HT1080 (cell line): ENCODE measurements around the gene COASY. TPM values are rescaled to one million over a fixed set of nuclear protein-coding genes. Genes with fewer than 3 reads are reported as not detected.
A peak's percentile ranks its signal among the peaks of the same experiment; 100 is the strongest.

Source experiments
- DNase-seq: peaks from one replicate; pipeline ENCODE4 v3.0.0-alpha.2; 2015; ENCODE audit warnings: low read depth
- total RNA-seq: library from RNA; depleted of rRNA; stranded (reverse); fragments of >200 nt; shearing (Covaris generic); gene quantifications from 2 replicates; pipeline ENCODE4 v1.2.3, GENCODE V29; 2014

COASY gene
- total RNA-seq, 1 experiment from 2014 or later, result 56.2 TPM

- no peak for DNase-seq
Observed at GRCh38 chr17:42571435-42572225, 9.7 kb downstream of the COASY start.

GRCh38 chr17:42573095-42573494, 11.1 kb downstream of the COASY start:
- DNase-seq, result no peak

GRCh38 chr17:42574463-42574862, 12.5 kb downstream of the COASY start:
- DNase-seq, result no peak

- no peak for DNase-seq
Observed at GRCh38 chr17:42577140-42577531, 15.2 kb downstream of the COASY start.

- peak; percentile 94 for DNase-seq
Observed at GRCh38 chr17:42577532-42578281, 15.8 kb downstream of the COASY start, which contains the start of gene PSMC3IP. Gene PSMC3IP, minus strand, starts transcription at chr17:42577729. Its CDS starts 43 bp downstream, at chr17:42577686.

- DNase-seq, result peak; percentile 75
Observed at GRCh38 chr17:42578282-42578869, 16.4 kb downstream of the COASY start.

GRCh38 chr17:42579794-42580551, 18.0 kb downstream of the COASY start:
- DNase-seq, result no peak

- no peak for DNase-seq
Observed at GRCh38 chr17:42581744-42582270, 19.9 kb downstream of the COASY start.

GRCh38 chr17:42584880-42585279, 22.9 kb downstream of the COASY start:
- no peak for DNase-seq

GRCh38 chr17:42585353-42585752, 23.4 kb downstream of the COASY start:
- DNase-seq, result no peak

GRCh38 chr17:42586514-42587230, 24.7 kb downstream of the COASY start:
- no peak for DNase-seq

GRCh38 chr17:42590886-42591285, 28.9 kb downstream of the COASY start:
- no peak for DNase-seq

- no peak for DNase-seq
Observed at GRCh38 chr17:42591411-42591810, 29.5 kb downstream of the COASY start.

- DNase-seq, result no peak
Observed at GRCh38 chr17:42596386-42596785, 34.4 kb downstream of the COASY start.

GRCh38 chr17:42598905-42599304, 37.0 kb downstream of the COASY start:
- no peak for DNase-seq

- no peak for DNase-seq
Observed at GRCh38 chr17:42603318-42603717, 41.4 kb downstream of the COASY start.

GRCh38 chr17:42607769-42608168, 45.8 kb downstream of the COASY start:
- no peak for DNase-seq

- no peak for DNase-seq
Observed at GRCh38 chr17:42608305-42609181, 46.6 kb downstream of the COASY start.

GRCh38 chr17:42609182-42609813, 47.4 kb downstream of the COASY start, which contains the start of the genes RETREG3 and TUBG1:
Gene RETREG3, minus strand, starts transcription at chr17:42609374. Its CDS starts 50 bp downstream, at chr17:42609324.
Gene TUBG1, plus strand, starts transcription at chr17:42609683. Its CDS starts 55 bp downstream, at chr17:42609738.
- DNase-seq, result peak; percentile 99
